GM19240 (cell line): ENCODE data around the gene DAP3.
"Not testable (repeated sequence)": the region's sequence is repeated elsewhere in the genome, so short reads cannot be mapped to it uniquely, and the experiment has no call there.

Experiments
- DNase-seq: peaks from one replicate; pipeline ENCODE4 v3.0.0; 2011; ENCODE audit warnings: low spot score; ENCODE audit not compliant: insufficient read length

The DAP3 gene

GRCh38 chr1:155717041-155717440 is 28.1 kb downstream of the DAP3 start:
- DNase-seq, result peak; percentile 8

- not testable (repeated sequence) for DNase-seq
Measured at GRCh38 chr1:155718524-155719115, 29.7 kb downstream of the DAP3 start.

GRCh38 chr1:155719703-155720102 is 30.8 kb downstream of the DAP3 start:
- no peak for DNase-seq

- DNase-seq, result no peak
Measured at GRCh38 chr1:155725142-155725541, 36.3 kb downstream of the DAP3 start.

- peak; percentile 3 for DNase-seq
Measured at GRCh38 chr1:155729031-155729898, 40.4 kb downstream of the DAP3 start.

- DNase-seq, result no peak
Measured at GRCh38 chr1:155740995-155741394, 52.1 kb downstream of the DAP3 start.

GRCh38 chr1:155741908-155742307 is 53.0 kb downstream of the DAP3 start:
- no peak for DNase-seq

- no peak for DNase-seq
Measured at GRCh38 chr1:155744711-155745283, 55.9 kb downstream of the DAP3 start.

GRCh38 chr1:155745284-155746228 is 56.7 kb downstream of the DAP3 start:
- peak; percentile 33 for DNase-seq

- DNase-seq, result not testable (repeated sequence)
Measured at GRCh38 chr1:155747586-155747985, 58.7 kb downstream of the DAP3 start.

- not testable (repeated sequence) for DNase-seq
Measured at GRCh38 chr1:155748141-155748540, 59.2 kb downstream of the DAP3 start.

- DNase-seq, result not testable (repeated sequence)
Measured at GRCh38 chr1:155759017-155759416, 70.1 kb downstream of the DAP3 start.

- no peak for DNase-seq
Measured at GRCh38 chr1:155759966-155760630, 71.2 kb downstream of the DAP3 start.

GRCh38 chr1:155760751-155761475 is 72.0 kb downstream of the DAP3 start:
- DNase-seq, result no peak

- DNase-seq, result no peak
Measured at GRCh38 chr1:155761736-155762405, 73.0 kb downstream of the DAP3 start.

- not testable (repeated sequence) for DNase-seq
Measured at GRCh38 chr1:155763090-155763815, 74.4 kb downstream of the DAP3 start.

- DNase-seq, result not testable (repeated sequence)
Measured at GRCh38 chr1:155763989-155764388, 75.1 kb downstream of the DAP3 start.

GRCh38 chr1:155767399-155767989 is 78.6 kb downstream of the DAP3 start:
- DNase-seq, result not testable (repeated sequence)
